HepG2 (cell line): Measurements from ENCODE around the gene COL25A1. TPM values are rescaled to one million over a fixed set of nuclear protein-coding genes. Genes with fewer than 3 reads are reported as not detected.

Experiments used
- ATAC-seq: fragments of 200-7000 bp; cut with Tn5 transposase; 3 replicates; pipeline ENCODE4 v1.9.1; 2020; ENCODE audit warnings: mild to moderate bottlenecking, moderate library complexity
- BruUV-seq: library from RNA; stranded (reverse); fragments of 400-500 nt; replicated peaks from 2 replicates; lab custom pipeline; 2021; lab: Mats Ljungman, UMichigan
- CTCF ChIA-PET: fragments of 300-600 bp; formaldehyde crosslinking; extraction: SDS; loops from one replicate; lab custom pipeline; 2021; ENCODE audit warnings: low total read pairs, inconsistent platforms, low intra/inter-chr PET ratio; lab: Yijun Ruan, JAX
- POLR2A ChIA-PET: fragments of 350-600 bp; sonication (Branson Sonifier 250); formaldehyde crosslinking; loops from one replicate; lab custom pipeline; 2020; ENCODE audit warnings: antibody characterized with exemption, inconsistent platforms; lab: Yijun Ruan, JAX
- DNase-seq: peaks from one replicate; pipeline ENCODE4 v3.0.0-alpha.2; 2015; ENCODE audit warnings: low spot score
- FAIRE-seq: peaks from 3 replicates; lab custom pipeline; 2011; peaks lifted over from hg19 to GRCh38; lab: Jason Lieb, UNC
- H2AFZ ChIP-seq: one replicate; pipeline ENCODE4 v1.6.1; 2011; ENCODE audit warnings: low read length, inconsistent platforms
- H3K27ac ChIP-seq: fragments of 300-600 bp; 3 replicates; pipeline ENCODE4 v1.8.0; 2011; ENCODE audit warnings: mixed run types, mild to moderate bottlenecking, mixed read lengths, low read length, inconsistent platforms; ENCODE audit not compliant: insufficient read depth; ENCODE audit errors: extremely low read length
- H3K27me3 ChIP-seq, 2 experiments: fragments of 200-600 bp in 1 of 2; 2 replicates in 1 of 2; 3 replicates in 1 of 2; pipeline versions ENCODE4 v1.6.0 to v1.8.0; 2011; ENCODE audit warnings: low read length in 2 of 2, mild to moderate bottlenecking in 2 of 2, moderate library complexity in 2 of 2, inconsistent platforms in 1 of 2; ENCODE audit not compliant: insufficient read depth in 2 of 2, control insufficient read depth in 1 of 2
- H3K36me3 ChIP-seq, 2 experiments: fragments of 200-600 bp in 1 of 2; replicated peaks in 1 of 2; 2 replicates in 1 of 2; 3 replicates in 1 of 2; pipeline versions ENCODE4 v1.5.1 to v1.8.0; 2011; ENCODE audit warnings: low read length in 2 of 2, inconsistent platforms in 1 of 2; ENCODE audit not compliant: insufficient read depth in 2 of 2, control insufficient read depth in 1 of 2
- H3K4me1 ChIP-seq: 2 replicates; pipeline ENCODE4 v1.5.1; 2012; ENCODE audit warnings: low read length, inconsistent platforms; ENCODE audit not compliant: insufficient read depth
- H3K4me2 ChIP-seq: 2 replicates; pipeline ENCODE4 v1.6.0; 2011; ENCODE audit warnings: low read depth, low read length, inconsistent platforms
- H3K4me3 ChIP-seq, 3 experiments: fragments of 200-600 bp in 1 of 3; sonication (generic), shearing (Covaris generic) in 1 of 3; replicated peaks in 1 of 3; 2 replicates each; pipeline ENCODE4 v1.5.1; 2011 to 2016; ENCODE audit warnings: low read length in 3 of 3, inconsistent platforms in 2 of 3, low read depth in 2 of 3, mild to moderate bottlenecking in 2 of 3, control low read depth in 1 of 3, mixed read lengths in 1 of 3; ENCODE audit not compliant: insufficient read depth in 1 of 3
- H3K79me2 ChIP-seq: one replicate; pipeline ENCODE4 v1.6.1; 2011; ENCODE audit warnings: low read length, inconsistent platforms; ENCODE audit not compliant: insufficient read depth
- H3K9ac ChIP-seq: 2 replicates; pipeline ENCODE4 v1.6.0; 2011; ENCODE audit warnings: mild to moderate bottlenecking, low read depth, low read length, inconsistent platforms; ENCODE audit not compliant: insufficient read depth
- H3K9me3 ChIP-seq: 2 replicates; pipeline ENCODE4 v1.5.1; 2012; ENCODE audit warnings: mild to moderate bottlenecking, low read length
- H4K20me1 ChIP-seq: 2 replicates; pipeline ENCODE4 v1.6.0; 2011; ENCODE audit warnings: inconsistent platforms, mild to moderate bottlenecking, low read length, moderate library complexity; ENCODE audit not compliant: insufficient read depth
- SKIL ChIP-seq: sonication (generic); formaldehyde crosslinking; IDR thresholded peaks from 2 replicates; pipeline ENCODE4 v1.8.0; 2022; ENCODE audit warnings: missing genetic modification reagents, mild to moderate bottlenecking, moderate library complexity, borderline replicate concordance
- ZBTB34 ChIP-seq: sonication (generic); formaldehyde crosslinking; IDR thresholded peaks from 2 replicates; pipeline ENCODE4 v1.8.0; 2022; ENCODE audit warnings: mild to moderate bottlenecking, missing genetic modification reagents
- WGBS: methylation state at CpG from one replicate; pipeline ENCODE4 v1.1.6; 2017; ENCODE audit warnings: low lambda C conversion rate; 5-methylcytosine and 5-hydroxymethylcytosine counted together
- in situ Hi-C: cut with HindIII; loops from 2 replicates; pipeline ENCODE4 v1.10.0; 2017; ENCODE audit warnings: low pct_unique_long_range_greater_than_20kb; ENCODE audit not compliant: extremely low pct_ligation_motif_present
- intact Hi-C: fragments of 100-400 bp; cut with micrococcal nuclease; formaldehyde crosslinking; loops from one replicate; pipeline ENCODE4 v1.10.0; 2022; ENCODE audit not compliant: unreplicated experiment
- polyA plus RNA-seq, 8 experiments: library from polyadenylated mRNA; depleted of rRNA in 3 of 8; stranded (reverse) in 7 of 8; unstranded in 1 of 8; fragments of >200 nt; fragmentation: Illumina TruSeq in 4 of 8; extraction: Trizol in 4 of 8; gene quantifications; 2 replicates each; pipeline versions ENCODE4 v1.2.1 to v1.2.3, GENCODE V29; 2011 to 2016; ENCODE audit warnings: low read depth in 4 of 8, missing spikeins in 1 of 8, mixed read lengths in 1 of 8; ENCODE audit not compliant: insufficient read depth in 1 of 8
- total RNA-seq, 5 experiments: library from RNA; depleted of rRNA; stranded (reverse); fragments of >200 nt; fragmentation: Illumina TruSeq; extraction: Trizol; gene quantifications; 2 replicates each; pipeline ENCODE4 v1.2.3, GENCODE V29; 2016; ENCODE audit warnings: low read depth in 1 of 5

The COL25A1 gene
- total and polyA plus RNA-seq, 2 of the 13 experiments (the other 11 are each of a cell fraction or from before 2014, with no cell fraction given): not detected

- TF ChIP-seq ZBTB34 (CRISPR knock-in tag): no peak
Measured at GRCh38 chr4:108887034-108887433, 415.4 kb downstream of the COL25A1 start (continued).

- FAIRE-seq: no peak
Measured at GRCh38 chr4:108885211-108885610, 417.2 kb downstream of the COL25A1 start.

More at GRCh38 chr4:108885211-108885610, 417.2 kb downstream of the COL25A1 start:
- no TSS peak for BruUV-seq
- Histone ChIP-seq H3K4me3 (no peak overlapping the region), H3K36me3 (no peaks in the 10 kb centered on the region), H3K4me2 (no peak overlapping the region), H2AFZ (no peak overlapping the region), H3K79me2 (no peaks in the 10 kb centered on the region), H3K27ac (no peak overlapping the region), H3K9ac (no peak overlapping the region), H3K4me1 (no peaks in the 10 kb centered on the region), H4K20me1 (no peaks in the 10 kb centered on the region), H3K9me3 (no peaks in the 10 kb centered on the region), H3K27me3 (no peaks in the 10 kb centered on the region)
- DNase-seq (no peak), ATAC-seq (no peak)
- POLR2A ChIA-PET: no interaction called here
- TF ChIP-seq SKIL (CRISPR knock-in tag): no peak
- 0% methylated on average over 1 of the region's 1 CpG for WGBS
- CTCF ChIA-PET: no interaction called here
- intact Hi-C loops (no loop called here), in situ Hi-C loops (no loop called here)
